Epithelial cell of proximal tubule (primary cell): Measurements from ENCODE around the gene NTHL1. TPM values are rescaled to one million over a fixed set of nuclear protein-coding genes. Genes with fewer than 3 reads are reported as not detected.

Experiments
- DNase-seq: peaks from one replicate; pipeline ENCODE4 v3.0.0-alpha.2; 2011; ENCODE audit warnings: low read depth
- H3K4me3 ChIP-seq: 2 replicates; pipeline ENCODE4 v1.5.1; 2011; ENCODE audit warnings: low read depth, mild to moderate bottlenecking, low read length
- total RNA-seq: library from RNA; depleted of rRNA; stranded (reverse); fragments of >200 nt; gene quantifications from 2 replicates; pipeline ENCODE4 v1.2.3, GENCODE V29; 2015
- TF ChIP-seq, protein P1 (sequence below): conservative IDR thresholded peaks from 2 replicates; pipeline ENCODE4 v1.5.1; 2012; ENCODE audit warnings: low read depth, mild to moderate bottlenecking, low read length

Gene NTHL1
- total RNA-seq, 1 donor from 2014 or later = 61.2 TPM

DNA sequence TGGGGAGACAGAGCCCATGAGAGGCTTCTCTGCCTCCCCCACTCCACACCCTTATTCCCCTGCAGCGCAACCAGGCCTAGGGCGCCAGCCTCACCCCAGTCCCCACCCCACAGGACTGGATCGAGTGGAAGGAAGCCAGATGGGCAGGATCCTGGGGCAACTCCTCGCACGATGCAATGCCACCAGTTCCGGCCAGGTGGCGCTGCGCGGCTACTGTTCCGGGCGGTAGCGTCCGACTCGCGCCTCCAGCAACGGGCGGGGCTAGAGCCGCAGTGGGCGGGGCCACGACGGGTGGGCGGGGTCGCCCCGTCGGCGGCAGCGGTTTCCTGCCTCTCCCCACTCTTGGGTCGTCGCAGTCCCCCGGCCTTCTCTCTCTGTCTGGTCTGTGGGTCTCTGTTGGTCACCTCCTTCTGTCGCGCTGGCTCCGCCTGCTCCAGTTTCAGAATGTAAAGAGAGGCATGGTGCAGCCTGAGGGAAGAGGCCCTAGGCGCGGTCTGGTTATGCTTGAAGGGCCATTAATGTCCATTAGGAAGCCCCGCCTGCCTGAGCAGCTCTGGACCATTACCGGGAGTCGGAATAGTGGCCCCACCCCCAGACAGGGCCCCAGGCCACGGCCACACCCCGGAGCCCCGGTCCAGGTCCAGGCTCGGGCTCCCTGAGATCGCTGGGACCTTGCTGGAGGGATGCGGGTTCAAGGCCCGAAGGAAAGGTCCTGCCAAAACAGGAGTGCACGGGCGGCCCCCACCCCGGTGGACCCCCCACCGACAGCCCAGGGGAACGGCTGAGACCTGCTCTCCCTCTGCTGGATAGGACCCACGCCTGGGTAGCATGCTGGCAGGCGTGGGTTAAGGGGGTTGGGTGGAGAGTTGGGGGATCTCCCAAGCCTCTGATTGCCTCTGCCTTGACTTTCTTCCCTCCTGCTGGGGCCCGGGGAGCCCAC, 24.3 kb downstream of the NTHL1 start:
- peak overlapping the region; percentile 50 for H3K4me3 ChIP-seq
- TF ChIP-seq, protein P1, sequence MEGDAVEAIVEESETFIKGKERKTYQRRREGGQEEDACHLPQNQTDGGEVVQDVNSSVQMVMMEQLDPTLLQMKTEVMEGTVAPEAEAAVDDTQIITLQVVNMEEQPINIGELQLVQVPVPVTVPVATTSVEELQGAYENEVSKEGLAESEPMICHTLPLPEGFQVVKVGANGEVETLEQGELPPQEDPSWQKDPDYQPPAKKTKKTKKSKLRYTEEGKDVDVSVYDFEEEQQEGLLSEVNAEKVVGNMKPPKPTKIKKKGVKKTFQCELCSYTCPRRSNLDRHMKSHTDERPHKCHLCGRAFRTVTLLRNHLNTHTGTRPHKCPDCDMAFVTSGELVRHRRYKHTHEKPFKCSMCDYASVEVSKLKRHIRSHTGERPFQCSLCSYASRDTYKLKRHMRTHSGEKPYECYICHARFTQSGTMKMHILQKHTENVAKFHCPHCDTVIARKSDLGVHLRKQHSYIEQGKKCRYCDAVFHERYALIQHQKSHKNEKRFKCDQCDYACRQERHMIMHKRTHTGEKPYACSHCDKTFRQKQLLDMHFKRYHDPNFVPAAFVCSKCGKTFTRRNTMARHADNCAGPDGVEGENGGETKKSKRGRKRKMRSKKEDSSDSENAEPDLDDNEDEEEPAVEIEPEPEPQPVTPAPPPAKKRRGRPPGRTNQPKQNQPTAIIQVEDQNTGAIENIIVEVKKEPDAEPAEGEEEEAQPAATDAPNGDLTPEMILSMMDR = peak; percentile 82
- DNase-seq = no peak

DNA sequence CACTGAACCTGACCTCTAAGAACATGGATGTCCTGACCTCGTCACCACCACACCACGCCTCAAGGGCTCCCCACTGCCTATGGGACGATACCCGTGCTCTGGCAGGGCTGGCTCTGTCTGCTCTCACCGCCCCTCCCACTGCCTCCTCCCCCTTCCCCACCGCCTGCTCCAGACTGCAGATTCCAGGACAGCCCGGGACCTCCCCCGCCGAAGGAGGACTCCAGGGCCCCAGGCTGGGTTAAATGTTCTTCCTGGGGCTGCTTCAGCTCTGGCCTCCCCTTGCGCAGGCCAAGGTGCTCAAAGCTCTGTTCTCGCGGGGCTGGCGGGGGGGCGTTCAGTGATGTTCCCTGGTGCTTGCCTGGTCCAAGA, 24.9 kb downstream of the NTHL1 start:
- TF ChIP-seq, protein P1 = no peak
- DNase-seq = no peak

DNA sequence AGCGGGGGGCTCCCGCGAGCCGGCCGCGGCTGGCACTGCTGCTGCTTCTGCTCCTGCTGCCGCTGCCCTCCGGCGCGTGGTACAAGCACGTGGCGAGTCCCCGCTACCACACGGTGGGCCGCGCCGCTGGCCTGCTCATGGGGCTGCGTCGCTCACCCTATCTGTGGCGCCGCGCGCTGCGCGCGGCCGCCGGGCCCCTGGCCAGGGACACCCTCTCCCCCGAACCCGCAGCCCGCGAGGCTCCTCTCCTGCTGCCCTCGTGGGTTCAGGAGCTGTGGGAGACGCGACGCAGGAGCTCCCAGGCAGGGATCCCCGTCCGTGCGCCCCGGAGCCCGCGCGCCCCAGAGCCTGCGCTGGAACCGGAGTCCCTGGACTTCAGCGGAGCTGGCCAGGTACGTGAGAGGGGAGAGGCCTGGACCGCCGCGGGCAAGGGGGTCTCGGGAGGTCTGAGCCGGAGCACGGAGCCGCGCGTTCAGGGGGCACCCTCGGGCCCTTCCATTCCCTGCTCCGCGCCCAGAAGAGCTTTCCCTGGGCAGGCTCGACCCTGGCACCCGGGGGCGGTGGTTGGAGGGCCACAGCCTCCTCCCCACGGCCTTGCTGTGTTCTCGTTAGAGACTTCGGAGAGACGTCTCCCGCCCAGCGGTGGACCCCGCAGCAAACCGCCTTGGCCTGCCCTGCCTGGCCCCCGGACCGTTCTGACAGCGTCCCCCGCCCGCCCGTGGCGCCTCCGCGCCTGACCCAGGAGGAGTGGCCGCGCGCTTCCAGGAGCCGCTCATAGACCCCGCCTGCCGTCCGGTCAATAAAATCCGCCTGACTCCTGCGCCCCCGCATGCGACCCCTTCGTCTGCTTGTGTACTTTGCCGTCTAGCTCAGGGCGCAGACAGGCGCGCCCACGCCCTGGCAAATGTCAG, 27.5 kb downstream of the NTHL1 start:
- no peak for DNase-seq
- no peak overlapping the region for H3K4me3 ChIP-seq
- TF ChIP-seq, protein P1 = no peak

More for the DNA sequence above, 24.9 kb downstream of the NTHL1 start:
- H3K4me3 ChIP-seq = peak overlapping the region; percentile 50

DNA sequence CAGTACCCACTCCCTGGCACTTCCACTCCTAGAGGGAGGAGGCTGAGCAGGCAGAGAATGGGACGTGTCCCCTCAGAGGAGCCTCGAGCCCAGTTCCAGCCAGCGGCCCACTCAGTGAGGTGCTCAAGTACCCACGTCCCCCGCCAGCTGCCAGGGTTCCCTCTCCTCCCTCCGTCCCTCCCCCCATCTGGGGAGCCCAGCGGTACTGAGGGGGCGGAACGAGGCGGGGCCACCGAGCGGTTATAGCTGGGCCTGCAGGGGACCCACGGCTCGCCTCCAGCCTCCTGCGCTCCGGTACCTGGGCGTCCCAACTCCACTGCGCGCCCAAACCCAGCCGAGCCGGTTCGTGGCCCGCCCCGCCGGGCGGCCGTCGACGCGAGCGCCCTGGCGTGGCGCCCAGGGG, 28.1 kb downstream of the NTHL1 start, which contains the start of gene NPW:
Gene NPW, plus strand, starts transcription at position 268 of the 403 bp plus-strand sequence.
- no peak within 1 kb of the TSS for H3K4me3 ChIP-seq
- TF ChIP-seq, protein P1 = no peak
- no peak for DNase-seq

DNA sequence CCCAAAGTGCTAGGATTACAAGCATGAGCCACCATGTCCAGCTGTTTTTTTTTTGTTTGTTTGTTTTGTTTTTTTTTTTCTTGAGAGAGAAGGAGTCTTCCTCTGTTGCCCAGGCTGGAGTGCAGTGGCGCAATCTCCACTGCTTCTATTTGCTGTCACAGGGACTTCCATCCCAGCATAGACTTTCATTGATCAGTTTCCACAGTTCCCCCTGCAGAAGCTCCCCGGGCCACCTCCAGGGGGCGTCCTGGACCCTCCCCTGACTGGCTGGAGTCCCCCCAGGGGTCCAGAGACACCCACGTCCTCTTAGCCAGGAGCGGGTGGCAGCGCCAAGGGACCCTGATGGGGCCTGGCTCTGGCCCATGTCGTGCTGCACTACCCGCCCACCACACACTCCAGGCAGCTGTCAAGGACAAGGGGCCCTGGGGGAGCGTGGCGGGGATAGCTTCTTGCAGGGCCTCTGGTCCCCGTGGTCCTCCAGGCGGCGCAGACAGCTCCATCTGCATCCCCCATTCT, 31.2 kb downstream of the NTHL1 start:
- DNase-seq = no peak
- H3K4me3 ChIP-seq = no peak overlapping the region
- TF ChIP-seq, protein P1 = peak; percentile 52

DNA sequence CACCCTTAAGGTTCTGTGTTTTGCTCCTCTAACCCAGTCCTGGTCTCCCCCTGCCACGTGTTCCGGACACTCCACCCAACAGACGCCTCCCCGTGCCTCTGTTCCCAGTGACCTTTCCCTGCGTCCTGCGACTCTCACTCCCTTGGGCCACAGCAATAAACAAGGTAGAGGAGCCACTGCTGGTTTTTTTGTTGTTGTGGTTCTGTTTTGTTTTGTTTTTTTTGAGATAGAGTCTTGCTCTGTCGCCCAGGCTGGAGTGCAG, 31.8 kb downstream of the NTHL1 start:
- no peak overlapping the region for H3K4me3 ChIP-seq
- no peak for DNase-seq
- TF ChIP-seq, protein P1 = no peak
